SU-DHL-6 (cell line): ENCODE measurements around the gene NOX5.

ENCODE experiments used
- EZH2phosphoT487 ChIP-seq: fragments of 200-600 bp; sonication (generic), shearing (Covaris generic); conservative IDR thresholded peaks from 2 replicates; pipeline ENCODE4 v1.6.1; 2018; ENCODE audit warnings: mild to moderate bottlenecking, antibody characterized with exemption, low read length, moderate library complexity, mixed read lengths
- TF ChIP-seq, protein P1 (sequence below): fragments of 200-600 bp; sonication (generic); IDR thresholded peaks from one replicate; pipeline ENCODE4 v1.5.1; 2017; ENCODE audit warnings: antibody characterized with exemption, mild to moderate bottlenecking, low read length, moderate library complexity; ENCODE audit not compliant: insufficient read depth, poor library complexity, severe bottlenecking

DNA sequence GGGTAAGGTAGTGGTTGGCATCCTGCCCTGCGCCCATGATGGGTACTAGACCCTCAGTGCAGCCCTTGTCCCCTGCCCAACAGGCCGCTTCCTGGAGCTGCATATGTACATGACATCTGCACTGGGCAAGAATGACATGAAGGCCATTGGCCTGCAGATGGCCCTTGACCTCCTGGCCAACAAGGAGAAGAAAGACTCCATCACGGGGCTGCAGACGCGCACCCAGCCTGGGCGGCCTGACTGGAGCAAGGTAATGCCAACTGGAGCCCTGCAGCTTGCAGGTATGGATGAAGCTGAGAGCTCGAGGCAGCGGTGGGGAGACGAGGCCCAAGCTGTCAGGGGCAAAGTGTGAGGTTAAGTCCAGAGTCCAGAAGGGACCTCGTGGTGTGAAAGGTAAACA is 40.8 kb downstream of the NOX5 start:
- TF ChIP-seq, protein P1, sequence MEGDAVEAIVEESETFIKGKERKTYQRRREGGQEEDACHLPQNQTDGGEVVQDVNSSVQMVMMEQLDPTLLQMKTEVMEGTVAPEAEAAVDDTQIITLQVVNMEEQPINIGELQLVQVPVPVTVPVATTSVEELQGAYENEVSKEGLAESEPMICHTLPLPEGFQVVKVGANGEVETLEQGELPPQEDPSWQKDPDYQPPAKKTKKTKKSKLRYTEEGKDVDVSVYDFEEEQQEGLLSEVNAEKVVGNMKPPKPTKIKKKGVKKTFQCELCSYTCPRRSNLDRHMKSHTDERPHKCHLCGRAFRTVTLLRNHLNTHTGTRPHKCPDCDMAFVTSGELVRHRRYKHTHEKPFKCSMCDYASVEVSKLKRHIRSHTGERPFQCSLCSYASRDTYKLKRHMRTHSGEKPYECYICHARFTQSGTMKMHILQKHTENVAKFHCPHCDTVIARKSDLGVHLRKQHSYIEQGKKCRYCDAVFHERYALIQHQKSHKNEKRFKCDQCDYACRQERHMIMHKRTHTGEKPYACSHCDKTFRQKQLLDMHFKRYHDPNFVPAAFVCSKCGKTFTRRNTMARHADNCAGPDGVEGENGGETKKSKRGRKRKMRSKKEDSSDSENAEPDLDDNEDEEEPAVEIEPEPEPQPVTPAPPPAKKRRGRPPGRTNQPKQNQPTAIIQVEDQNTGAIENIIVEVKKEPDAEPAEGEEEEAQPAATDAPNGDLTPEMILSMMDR, result no peak
- TF ChIP-seq EZH2phosphoT487, result no peak
